HCT116 (cell line): ENCODE results near the gene C4orf54. TPM values are rescaled to one million over a fixed set of nuclear protein-coding genes. Genes with fewer than 3 reads are reported as not detected.

Source experiments
- ATAC-seq: fragments of 200-7000 bp; cut with Tn5 transposase; 2 replicates; pipeline ENCODE4 v1.9.1; 2020; ENCODE audit warnings: mild to moderate bottlenecking, moderate library complexity
- BruUV-seq: library from RNA; stranded (reverse); fragments of 400-500 nt; replicated peaks from 2 replicates; lab custom pipeline; 2021; lab: Mats Ljungman, UMichigan
- CTCF ChIA-PET: fragments of 300-600 bp; sonication (Branson Sonifier 250); formaldehyde crosslinking; loops from one replicate; lab custom pipeline; 2021; ENCODE audit warnings: antibody characterized with exemption; lab: Charles Lee
- POLR2A ChIA-PET: fragments of 300-600, 350-600 bp; sonication (Branson Sonifier 250); formaldehyde crosslinking; loops from one replicate; lab custom pipeline; 2021; ENCODE audit warnings: antibody characterized with exemption; lab: Charles Lee
- RAD21 ChIA-PET, 2 experiments: fragments of 300-600 bp; sonication (Branson Sonifier 250); formaldehyde crosslinking; loops; one replicate each; lab custom pipeline; 2023; ENCODE audit warnings: low total read pairs in 2 of 2; ENCODE audit not compliant: uncharacterized antibody in 2 of 2, unreplicated experiment in 2 of 2, low non-redundant PET in 1 of 2; lab: Charles Lee
- DNase-seq: peaks from one replicate; pipeline ENCODE4 v3.0.0-alpha.2; 2010; ENCODE audit warnings: low read depth, low spot score
- H2AFZ ChIP-seq: fragments of 200-600 bp; shearing (Covaris generic), sonication (generic); 2 replicates; pipeline ENCODE4 v1.6.1; 2017; ENCODE audit warnings: low read depth, mixed run types, mixed read lengths, antibody characterized with exemption, low read length; ENCODE audit not compliant: poor library complexity, severe bottlenecking
- H3K27ac ChIP-seq: 2 replicates; pipeline ENCODE4 v1.5.1; 2012; ENCODE audit warnings: low read depth, low read length
- H3K27me3 ChIP-seq: fragments of 200-600 bp; sonication (generic); 2 replicates; pipeline ENCODE4 v1.6.1; 2016; ENCODE audit warnings: mixed run types, low read length, mixed read lengths; ENCODE audit not compliant: insufficient read depth
- H3K36me3 ChIP-seq, 2 experiments: fragments of 200-500 bp in 1 of 2; fragments of 200-600 bp in 1 of 2; sonication (Bioruptor generic) in 1 of 2; sonication (generic) in 1 of 2; 2 replicates each; pipeline versions ENCODE4 v1.5.1 to v1.6.1; 2014 to 2016; ENCODE audit warnings: low read length in 2 of 2, inconsistent platforms in 1 of 2, mixed read lengths in 1 of 2, mixed run types in 1 of 2; ENCODE audit not compliant: insufficient read depth in 2 of 2, control insufficient read depth in 1 of 2
- H3K4me1 ChIP-seq, 2 experiments: fragments of 200-600 bp in 1 of 2; sonication (generic) in 1 of 2; 2 replicates each; pipeline versions ENCODE4 v1.5.1 to v1.6.1; 2012 to 2017; ENCODE audit warnings: low read length in 2 of 2, inconsistent platforms in 1 of 2, mild to moderate bottlenecking in 1 of 2, mixed read lengths in 1 of 2, mixed run types in 1 of 2, moderate library complexity in 1 of 2; ENCODE audit not compliant: insufficient read depth in 2 of 2, control insufficient read depth in 1 of 2
- H3K4me2 ChIP-seq: fragments of 200-600 bp; sonication (generic); 2 replicates; pipeline ENCODE4 v1.6.1; 2017; ENCODE audit warnings: mixed run types, low read length, mixed read lengths
- H3K4me3 ChIP-seq, 2 experiments: fragments of 200-600 bp in 1 of 2; sonication (generic) in 1 of 2; replicated peaks in 1 of 2; 2 replicates each; pipeline ENCODE4 v1.5.1; 2011 to 2016; ENCODE audit warnings: low read length in 2 of 2, control low read depth in 1 of 2, low read depth in 1 of 2, mild to moderate bottlenecking in 1 of 2, mixed read lengths in 1 of 2, mixed run types in 1 of 2
- H3K79me2 ChIP-seq: fragments of 200-600 bp; sonication (generic); 2 replicates; pipeline ENCODE4 v1.6.1; 2017; ENCODE audit warnings: mild to moderate bottlenecking, mixed run types, low read length, moderate library complexity, mixed read lengths; ENCODE audit not compliant: insufficient read depth
- H3K9ac ChIP-seq: fragments of 200-600 bp; sonication (generic); 2 replicates; pipeline ENCODE4 v1.6.1; 2016; ENCODE audit warnings: low read length, mixed read lengths
- H3K9me2 ChIP-seq: fragments of 200-600 bp; sonication (generic), shearing (Covaris generic); 2 replicates; pipeline ENCODE4 v1.6.1; 2017; ENCODE audit warnings: mixed run types, mild to moderate bottlenecking, moderate library complexity; ENCODE audit not compliant: insufficient read depth
- H3K9me3 ChIP-seq, 2 experiments: fragments of 200-500 bp in 1 of 2; fragments of 200-600 bp in 1 of 2; sonication (Bioruptor generic) in 1 of 2; sonication (generic) in 1 of 2; 2 replicates each; pipeline ENCODE4 v1.6.1; 2014 to 2017; ENCODE audit warnings: low read length in 2 of 2, mixed read lengths in 2 of 2, inconsistent platforms in 1 of 2, low read depth in 1 of 2, mild to moderate bottlenecking in 1 of 2, mixed run types in 1 of 2, moderate library complexity in 1 of 2; ENCODE audit not compliant: control insufficient read depth in 1 of 2, insufficient read depth in 1 of 2
- H4K20me1 ChIP-seq: fragments of 200-600 bp; sonication (generic), shearing (Covaris generic); 2 replicates; pipeline ENCODE4 v1.6.1; 2017; ENCODE audit warnings: mixed run types, mild to moderate bottlenecking, moderate library complexity; ENCODE audit not compliant: insufficient read depth
- CEBPB ChIP-seq: IDR thresholded peaks from 2 replicates; pipeline ENCODE4 v1.6.1; 2012; ENCODE audit warnings: low read depth
- EGR1 ChIP-seq: IDR thresholded peaks from 2 replicates; pipeline ENCODE4 v1.6.1; 2012; ENCODE audit warnings: low read depth
- ELF1 ChIP-seq: IDR thresholded peaks from 2 replicates; pipeline ENCODE4 v1.6.1; 2012; ENCODE audit warnings: low read depth, borderline replicate concordance
- POLR2A ChIP-seq: IDR thresholded peaks from 2 replicates; pipeline ENCODE4 v1.7.0; 2011; ENCODE audit warnings: borderline replicate concordance; ENCODE audit not compliant: insufficient read depth, insufficient read length; ENCODE audit errors: extremely low read depth
- POLR2AphosphoS5 ChIP-seq: IDR thresholded peaks from 2 replicates; pipeline ENCODE4 v1.6.1; 2011; ENCODE audit warnings: mild to moderate bottlenecking, low read depth, low read length, moderate library complexity
- SIN3A ChIP-seq: IDR thresholded peaks from 2 replicates; pipeline ENCODE4 v1.6.1; 2012; ENCODE audit warnings: low read depth
- SRF ChIP-seq: IDR thresholded peaks from 2 replicates; pipeline ENCODE4 v1.6.1; 2012; ENCODE audit warnings: low read depth
- TCF7L2 ChIP-seq: IDR thresholded peaks from 2 replicates; pipeline ENCODE4 v1.7.0; 2011; ENCODE audit warnings: borderline replicate concordance, inconsistent platforms; ENCODE audit not compliant: insufficient read depth, insufficient read length; ENCODE audit errors: extremely low read depth
- ZNF274 ChIP-seq: fragments of 200-500 bp; sonication (Bioruptor generic); IDR thresholded peaks from 2 replicates; pipeline ENCODE4 v1.6.1; 2014; ENCODE audit warnings: mild to moderate bottlenecking, low read depth, low read length, inconsistent platforms
- intact Hi-C: fragments of 100-400 bp; cut with micrococcal nuclease; formaldehyde crosslinking; loops from 2 replicates; pipeline ENCODE4 v1.10.0; 2022
- total RNA-seq: library from RNA; stranded (reverse); gene quantifications from one replicate; pipeline ENCODE4 v1.2.1, GENCODE V29; 2021; ENCODE audit not compliant: unreplicated experiment
- TF ChIP-seq, protein P1 (sequence below): IDR thresholded peaks from 2 replicates; pipeline ENCODE4 v1.6.1; 2012
- TF ChIP-seq, protein P2 (sequence below), 3 experiments: fragments of 200-600 bp in 1 of 3; sonication (generic) in 1 of 3; IDR thresholded peaks in 2 of 3; conservative IDR thresholded peaks in 1 of 3; 2 replicates each; pipeline ENCODE4 v1.5.1; 2012 to 2017; ENCODE audit warnings: low read depth in 2 of 3, low read length in 2 of 3, antibody characterized with exemption in 1 of 3, borderline replicate concordance in 1 of 3, control low read depth in 1 of 3, mild to moderate bottlenecking in 1 of 3, mixed read lengths in 1 of 3, mixed run types in 1 of 3, moderate library complexity in 1 of 3; ENCODE audit not compliant: insufficient read depth in 1 of 3
- TF ChIP-seq, protein P3 (sequence below): IDR thresholded peaks from 2 replicates; pipeline ENCODE4 v1.6.1; 2011; ENCODE audit warnings: mild to moderate bottlenecking, low read length, moderate library complexity; ENCODE audit not compliant: insufficient replicate concordance; ENCODE audit errors: extremely low read depth
- TF ChIP-seq, protein P4 (sequence below): IDR thresholded peaks from 2 replicates; pipeline ENCODE4 v1.6.1; 2012

C4orf54 gene
- total RNA-seq, 1 experiment from 2014 or later: not detected

DNA sequence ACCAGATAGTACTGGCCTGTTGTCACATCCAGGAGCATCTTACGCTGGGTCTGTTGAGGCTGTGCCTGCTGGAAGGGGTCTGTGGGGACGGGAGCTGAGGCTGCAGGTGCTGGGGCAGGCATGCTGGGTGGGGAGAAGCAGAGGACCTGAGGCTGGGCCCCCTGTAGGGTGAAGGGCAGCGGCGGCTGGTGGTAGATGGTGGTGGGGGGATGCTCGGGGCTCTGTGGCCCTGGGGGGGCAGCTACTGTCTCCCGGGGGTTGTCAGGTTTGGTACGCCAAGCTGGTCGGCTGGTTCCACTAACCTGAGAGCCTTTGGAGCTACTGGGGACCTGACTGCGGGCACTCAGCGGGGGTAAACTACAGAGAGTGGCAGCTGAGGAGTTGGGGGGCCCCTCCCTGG lies 7.8 kb downstream of the C4orf54 start:
- H3K9ac ChIP-seq: no peak overlapping the region
- no peaks in the 10 kb centered on the region for H3K27me3 ChIP-seq
- H3K4me1 ChIP-seq: no peaks in the 10 kb centered on the region
- intact Hi-C loops: no loop called here
- H3K9me3 ChIP-seq: no peaks in the 10 kb centered on the region
- no peak overlapping the region for H2AFZ ChIP-seq
- H3K9me2 ChIP-seq: no peaks in the 10 kb centered on the region
- H3K79me2 ChIP-seq: no peaks in the 10 kb centered on the region
- ATAC-seq: no peak
- BruUV-seq: no TSS peak
- H3K4me3 ChIP-seq: no peak overlapping the region
- H3K27ac ChIP-seq: no peak overlapping the region
- CTCF ChIA-PET: no interaction called here
- no peak for DNase-seq
- no peaks in the 10 kb centered on the region for H3K36me3 ChIP-seq
- TF ChIP-seq, protein P1, sequence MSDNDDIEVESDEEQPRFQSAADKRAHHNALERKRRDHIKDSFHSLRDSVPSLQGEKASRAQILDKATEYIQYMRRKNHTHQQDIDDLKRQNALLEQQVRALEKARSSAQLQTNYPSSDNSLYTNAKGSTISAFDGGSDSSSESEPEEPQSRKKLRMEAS: no peak
- RAD21 ChIA-PET: no interaction called here
- POLR2A ChIA-PET: no interaction called here
- no peaks in the 10 kb centered on the region for H4K20me1 ChIP-seq
- H3K4me2 ChIP-seq: no peak overlapping the region

DNA sequence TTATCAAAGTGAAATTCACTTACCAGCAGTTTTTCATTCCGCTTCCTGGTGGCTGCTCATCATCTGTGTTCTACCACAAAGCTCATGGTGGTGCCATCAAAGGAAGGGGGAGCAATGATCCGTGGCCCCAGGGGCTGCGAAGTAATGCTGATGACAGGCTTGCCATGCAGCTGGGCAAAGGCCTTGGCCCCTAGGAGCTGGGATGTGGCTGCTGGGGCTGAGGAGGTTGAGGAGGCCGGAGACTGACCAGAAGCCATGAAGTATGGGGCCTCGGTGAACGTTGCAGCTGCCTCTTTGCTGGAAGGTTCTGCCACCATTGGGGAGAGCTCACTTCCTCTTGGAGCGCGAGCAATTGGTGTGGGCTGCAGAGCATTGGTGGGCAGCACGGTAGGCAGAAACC lies 8.4 kb downstream of the C4orf54 start:
- no peak for ATAC-seq
- BruUV-seq: no TSS peak
- ChIA-PET POLR2A (no interaction called here), CTCF (no interaction called here), RAD21 (no interaction called here)
- no peak overlapping the region for H3K4me2 ChIP-seq
- H3K9me2 ChIP-seq: no peaks in the 10 kb centered on the region
- intact Hi-C loops: no loop called here
- H3K36me3 ChIP-seq: no peaks in the 10 kb centered on the region
- H4K20me1 ChIP-seq: no peaks in the 10 kb centered on the region
- H3K9me3 ChIP-seq: no peaks in the 10 kb centered on the region
- H3K9ac ChIP-seq: no peak overlapping the region
- DNase-seq: no peak
- no peak for TF ChIP-seq TCF7L2
- no peak for TF ChIP-seq SRF
- no peak for TF ChIP-seq EGR1
- TF ChIP-seq CEBPB: no peak
- TF ChIP-seq, protein P2, sequence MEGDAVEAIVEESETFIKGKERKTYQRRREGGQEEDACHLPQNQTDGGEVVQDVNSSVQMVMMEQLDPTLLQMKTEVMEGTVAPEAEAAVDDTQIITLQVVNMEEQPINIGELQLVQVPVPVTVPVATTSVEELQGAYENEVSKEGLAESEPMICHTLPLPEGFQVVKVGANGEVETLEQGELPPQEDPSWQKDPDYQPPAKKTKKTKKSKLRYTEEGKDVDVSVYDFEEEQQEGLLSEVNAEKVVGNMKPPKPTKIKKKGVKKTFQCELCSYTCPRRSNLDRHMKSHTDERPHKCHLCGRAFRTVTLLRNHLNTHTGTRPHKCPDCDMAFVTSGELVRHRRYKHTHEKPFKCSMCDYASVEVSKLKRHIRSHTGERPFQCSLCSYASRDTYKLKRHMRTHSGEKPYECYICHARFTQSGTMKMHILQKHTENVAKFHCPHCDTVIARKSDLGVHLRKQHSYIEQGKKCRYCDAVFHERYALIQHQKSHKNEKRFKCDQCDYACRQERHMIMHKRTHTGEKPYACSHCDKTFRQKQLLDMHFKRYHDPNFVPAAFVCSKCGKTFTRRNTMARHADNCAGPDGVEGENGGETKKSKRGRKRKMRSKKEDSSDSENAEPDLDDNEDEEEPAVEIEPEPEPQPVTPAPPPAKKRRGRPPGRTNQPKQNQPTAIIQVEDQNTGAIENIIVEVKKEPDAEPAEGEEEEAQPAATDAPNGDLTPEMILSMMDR (IDR thresholded peaks at IDR 0.05 in 2 of 3, conservative IDR thresholded peaks at IDR 0.05 in 1 of 3; ENCODE audit: borderline replicate concordance in 1 of 3, insufficient read depth in 1 of 3, low read depth in 2 of 3, low read length in 2 of 3): no peak
- TF ChIP-seq POLR2AphosphoS5: no peak
- TF ChIP-seq ELF1: no peak
- TF ChIP-seq, protein P3, sequence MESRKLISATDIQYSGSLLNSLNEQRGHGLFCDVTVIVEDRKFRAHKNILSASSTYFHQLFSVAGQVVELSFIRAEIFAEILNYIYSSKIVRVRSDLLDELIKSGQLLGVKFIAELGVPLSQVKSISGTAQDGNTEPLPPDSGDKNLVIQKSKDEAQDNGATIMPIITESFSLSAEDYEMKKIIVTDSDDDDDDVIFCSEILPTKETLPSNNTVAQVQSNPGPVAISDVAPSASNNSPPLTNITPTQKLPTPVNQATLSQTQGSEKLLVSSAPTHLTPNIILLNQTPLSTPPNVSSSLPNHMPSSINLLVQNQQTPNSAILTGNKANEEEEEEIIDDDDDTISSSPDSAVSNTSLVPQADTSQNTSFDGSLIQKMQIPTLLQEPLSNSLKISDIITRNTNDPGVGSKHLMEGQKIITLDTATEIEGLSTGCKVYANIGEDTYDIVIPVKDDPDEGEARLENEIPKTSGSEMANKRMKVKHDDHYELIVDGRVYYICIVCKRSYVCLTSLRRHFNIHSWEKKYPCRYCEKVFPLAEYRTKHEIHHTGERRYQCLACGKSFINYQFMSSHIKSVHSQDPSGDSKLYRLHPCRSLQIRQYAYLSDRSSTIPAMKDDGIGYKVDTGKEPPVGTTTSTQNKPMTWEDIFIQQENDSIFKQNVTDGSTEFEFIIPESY: no peak
- no peak for TF ChIP-seq SIN3A
- no peak for TF ChIP-seq ZNF274
- TF ChIP-seq POLR2A: no peak
- TF ChIP-seq, protein P4, sequence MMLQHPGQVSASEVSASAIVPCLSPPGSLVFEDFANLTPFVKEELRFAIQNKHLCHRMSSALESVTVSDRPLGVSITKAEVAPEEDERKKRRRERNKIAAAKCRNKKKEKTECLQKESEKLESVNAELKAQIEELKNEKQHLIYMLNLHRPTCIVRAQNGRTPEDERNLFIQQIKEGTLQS: no peak
- H3K27ac ChIP-seq: no peak overlapping the region
- H2AFZ ChIP-seq: no peak overlapping the region
- H3K4me1 ChIP-seq: no peaks in the 10 kb centered on the region
- H3K79me2 ChIP-seq: no peaks in the 10 kb centered on the region
- H3K27me3 ChIP-seq: no peaks in the 10 kb centered on the region
- no peak overlapping the region for H3K4me3 ChIP-seq
